ENCODE data around the gene CDH11.

DNA sequence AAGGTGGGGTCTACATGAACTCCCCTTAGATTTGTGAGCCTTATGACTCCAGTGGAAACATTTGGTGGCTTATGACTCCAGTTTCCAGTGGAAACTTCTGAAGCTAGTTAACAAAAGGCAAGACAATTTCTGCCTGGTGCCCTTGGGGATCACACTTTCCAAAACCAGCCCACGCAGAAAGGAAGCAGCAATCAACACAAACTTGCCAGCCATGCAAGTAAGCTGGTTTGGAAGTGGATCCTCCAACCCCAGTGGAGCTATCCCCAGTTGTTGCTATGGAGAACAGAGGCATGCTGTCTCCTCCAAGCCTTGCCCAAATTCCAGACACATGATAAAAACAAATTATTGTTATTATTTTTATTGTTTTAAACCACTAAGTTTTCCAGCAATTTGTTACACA lies 130.9 kb downstream of the CDH11 start:
- TF ChIP-seq, protein P1, sequence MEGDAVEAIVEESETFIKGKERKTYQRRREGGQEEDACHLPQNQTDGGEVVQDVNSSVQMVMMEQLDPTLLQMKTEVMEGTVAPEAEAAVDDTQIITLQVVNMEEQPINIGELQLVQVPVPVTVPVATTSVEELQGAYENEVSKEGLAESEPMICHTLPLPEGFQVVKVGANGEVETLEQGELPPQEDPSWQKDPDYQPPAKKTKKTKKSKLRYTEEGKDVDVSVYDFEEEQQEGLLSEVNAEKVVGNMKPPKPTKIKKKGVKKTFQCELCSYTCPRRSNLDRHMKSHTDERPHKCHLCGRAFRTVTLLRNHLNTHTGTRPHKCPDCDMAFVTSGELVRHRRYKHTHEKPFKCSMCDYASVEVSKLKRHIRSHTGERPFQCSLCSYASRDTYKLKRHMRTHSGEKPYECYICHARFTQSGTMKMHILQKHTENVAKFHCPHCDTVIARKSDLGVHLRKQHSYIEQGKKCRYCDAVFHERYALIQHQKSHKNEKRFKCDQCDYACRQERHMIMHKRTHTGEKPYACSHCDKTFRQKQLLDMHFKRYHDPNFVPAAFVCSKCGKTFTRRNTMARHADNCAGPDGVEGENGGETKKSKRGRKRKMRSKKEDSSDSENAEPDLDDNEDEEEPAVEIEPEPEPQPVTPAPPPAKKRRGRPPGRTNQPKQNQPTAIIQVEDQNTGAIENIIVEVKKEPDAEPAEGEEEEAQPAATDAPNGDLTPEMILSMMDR (conservative IDR thresholded peaks at IDR 0.05 in 1 of 2, IDR thresholded peaks at IDR 0.05 in 1 of 2; ENCODE audit: low read depth in 1 of 2, low read length in 2 of 2), result no peak
- TF ChIP-seq EZH2 (IDR thresholded peaks at IDR 0.05; ENCODE audit: low read length, missing control alignments), result no peak
